Activated T-cell treated with anti-CD3 and anti-CD28 coated beads, Interleukin-2, amount 50 U/mL, for 72 hours (primary cell): Measurements from ENCODE around the gene FOXC1. TPM values are rescaled to one million over a fixed set of nuclear protein-coding genes. Genes with fewer than 3 reads are reported as not detected.
A peak's percentile ranks its signal among the peaks of the same experiment; 100 is the strongest.

Experiments
- ATAC-seq, 2 donors: fragments of 150-1000 bp; cut with Tn5 transposase; replicated peaks in 1 of 2; 2 replicates each; pipeline ENCODE4 v1.10.0; 2021; ENCODE audit warnings: moderate library complexity in 2 of 2, mild to moderate bottlenecking in 1 of 2
- DNase-seq, 2 donors: peaks; one replicate each; pipeline ENCODE4 v3.0.0; 2021 to 2022; ENCODE audit warnings: mixed read lengths in 1 of 2
- H3K27ac Mint-ChIP-seq: one replicate; pipeline ENCODE4 v1.8.0; 2022; ENCODE audit warnings: mild to moderate bottlenecking, moderate library complexity, mixed read lengths
- H3K27me3 Mint-ChIP-seq: one replicate; pipeline ENCODE4 v1.8.0; 2022; ENCODE audit warnings: low read depth, mixed read lengths
- H3K36me3 Mint-ChIP-seq, 2 donors: one replicate each; pipeline ENCODE4 v1.8.0; 2022; ENCODE audit warnings: mixed read lengths in 2 of 2, mild to moderate bottlenecking in 1 of 2; ENCODE audit not compliant: insufficient read depth in 2 of 2
- H3K4me1 Mint-ChIP-seq: one replicate; pipeline ENCODE4 v1.8.0; 2022; ENCODE audit warnings: low read depth, mixed read lengths
- H3K4me3 Mint-ChIP-seq, 2 donors: one replicate each; pipeline ENCODE4 v1.8.0; 2022; ENCODE audit warnings: mild to moderate bottlenecking in 2 of 2, mixed read lengths in 2 of 2, moderate library complexity in 2 of 2
- H3K9me3 Mint-ChIP-seq, 2 donors: one replicate each; pipeline ENCODE4 v1.8.0; 2022; ENCODE audit warnings: mixed read lengths in 2 of 2
- total RNA-seq, 2 donors: library from RNA; stranded (reverse); gene quantifications; one replicate each; pipeline ENCODE4 v1.2.3, GENCODE V29; 2022

Gene FOXC1
- total RNA-seq, result under 1 TPM; 0.17 to 0.30 TPM

GRCh38 chr6:1609648-1610496 is at the start of gene FOXC1:
Gene FOXC1, plus strand, starts transcription at chr6:1609915. Its CDS starts 531 bp downstream, at chr6:1610446.
- H3K4me1 Mint-ChIP-seq, result peaks cover 51% of the 10 kb centered on the region
- H3K27me3 Mint-ChIP-seq, result peaks cover 56% of the 10 kb centered on the region
- peak within 1 kb of the TSS; percentile 68 for H3K27ac Mint-ChIP-seq
- DNase-seq (peak; percentile 58 to 74), ATAC-seq (peak; percentile 47 to 64)
- H3K36me3 Mint-ChIP-seq, result peaks cover 3 to 6% of the 10 kb centered on the region in 2 donors
- H3K4me3 Mint-ChIP-seq, result peak within 1 kb of the TSS; percentile 83 to 86
- no peaks in the 10 kb centered on the region for H3K9me3 Mint-ChIP-seq

- ATAC-seq, result no peak
- Mint-ChIP-seq H3K27ac (no peak overlapping the region), H3K4me1 (peaks cover 2% of the 10 kb centered on the region), H3K9me3 (no peaks in the 10 kb centered on the region), H3K4me3 (no peak overlapping the region), H3K36me3 (no peaks in the 10 kb centered on the region), H3K27me3 (peaks cover 13% of the 10 kb centered on the region)
- DNase-seq, result no peak
Measured at GRCh38 chr6:1560281-1561058, 49.2 kb upstream of the FOXC1 start.

- no peak overlapping the region for H3K27ac Mint-ChIP-seq
- no peaks in the 10 kb centered on the region for H3K4me1 Mint-ChIP-seq
- no peaks in the 10 kb centered on the region for H3K36me3 Mint-ChIP-seq
- no peak overlapping the region for H3K4me3 Mint-ChIP-seq
- peaks cover 4% of the 10 kb centered on the region for H3K27me3 Mint-ChIP-seq
- DNase-seq, result no peak
- no peaks in the 10 kb centered on the region for H3K9me3 Mint-ChIP-seq
- no peak for ATAC-seq
Measured at GRCh38 chr6:1561355-1561754, 48.4 kb upstream of the FOXC1 start.

- H3K4me1 Mint-ChIP-seq, result no peaks in the 10 kb centered on the region
- no peak overlapping the region for H3K4me3 Mint-ChIP-seq
- no peaks in the 10 kb centered on the region for H3K27me3 Mint-ChIP-seq
- DNase-seq, result no peak
- no peak for ATAC-seq
- no peaks in the 10 kb centered on the region for H3K9me3 Mint-ChIP-seq
- H3K27ac Mint-ChIP-seq, result no peak overlapping the region
- no peaks in the 10 kb centered on the region for H3K36me3 Mint-ChIP-seq
Measured at GRCh38 chr6:1562171-1562955, 47.4 kb upstream of the FOXC1 start.

- no peak overlapping the region for H3K4me3 Mint-ChIP-seq
- no peaks in the 10 kb centered on the region for H3K4me1 Mint-ChIP-seq
- H3K9me3 Mint-ChIP-seq, result peaks cover 13% of the 10 kb centered on the region in 2 donors
- ATAC-seq, result no peak
- peaks cover 10% of the 10 kb centered on the region for H3K27me3 Mint-ChIP-seq
- peaks cover 6 to 13% of the 10 kb centered on the region in 2 donors for H3K36me3 Mint-ChIP-seq
- no peak overlapping the region for H3K27ac Mint-ChIP-seq
- DNase-seq, result no peak
Measured at GRCh38 chr6:1569377-1569776, 40.3 kb upstream of the FOXC1 start.

GRCh38 chr6:1570848-1571247 is 38.9 kb upstream of the FOXC1 start:
- Mint-ChIP-seq H3K4me1 (no peaks in the 10 kb centered on the region), H3K9me3 (peaks cover 13% of the 10 kb centered on the region in 2 donors), H3K27ac (no peak overlapping the region), H3K4me3 (no peak overlapping the region), H3K36me3 (peaks cover 6 to 13% of the 10 kb centered on the region in 2 donors), H3K27me3 (peaks cover 10% of the 10 kb centered on the region)
- DNase-seq (no peak), ATAC-seq (no peak)

GRCh38 chr6:1572892-1573291 is 36.8 kb upstream of the FOXC1 start:
- Mint-ChIP-seq H3K36me3 (peaks cover 6 to 13% of the 10 kb centered on the region in 2 donors), H3K4me1 (no peaks in the 10 kb centered on the region), H3K4me3 (no peak overlapping the region), H3K27ac (no peak overlapping the region), H3K9me3 (peaks cover 13% of the 10 kb centered on the region in 2 donors), H3K27me3 (peaks cover 10% of the 10 kb centered on the region)
- no peak for ATAC-seq
- DNase-seq, result no peak

- Mint-ChIP-seq H3K36me3 (peaks cover 6 to 12% of the 10 kb centered on the region in 2 donors), H3K9me3 (peaks cover 13% of the 10 kb centered on the region in 2 donors), H3K27me3 (peaks cover 10% of the 10 kb centered on the region), H3K4me3 (no peak overlapping the region), H3K4me1 (no peaks in the 10 kb centered on the region), H3K27ac (no peak overlapping the region)
- no peak for DNase-seq
- ATAC-seq, result no peak
Measured at GRCh38 chr6:1574083-1574761, 35.5 kb upstream of the FOXC1 start.

- H3K9me3 Mint-ChIP-seq, result peaks cover 13% of the 10 kb centered on the region in 2 donors
- H3K4me3 Mint-ChIP-seq, result no peak overlapping the region
- DNase-seq (no peak), ATAC-seq (no peak)
- no peaks in the 10 kb centered on the region for H3K4me1 Mint-ChIP-seq
- H3K27me3 Mint-ChIP-seq, result peaks cover 10% of the 10 kb centered on the region
- H3K27ac Mint-ChIP-seq, result no peak overlapping the region
- peaks cover 6 to 12% of the 10 kb centered on the region in 2 donors for H3K36me3 Mint-ChIP-seq
Measured at GRCh38 chr6:1574890-1575209, 34.9 kb upstream of the FOXC1 start.

- no peak for ATAC-seq
- no peak overlapping the region for H3K4me3 Mint-ChIP-seq
- no peak for DNase-seq
- H3K27ac Mint-ChIP-seq, result no peak overlapping the region
- peaks cover 10% of the 10 kb centered on the region for H3K27me3 Mint-ChIP-seq
- H3K4me1 Mint-ChIP-seq, result no peaks in the 10 kb centered on the region
- peaks cover 11 to 13% of the 10 kb centered on the region in 2 donors for H3K9me3 Mint-ChIP-seq
- peaks cover 6 to 12% of the 10 kb centered on the region in 2 donors for H3K36me3 Mint-ChIP-seq
Measured at GRCh38 chr6:1575210-1576041, 34.3 kb upstream of the FOXC1 start.

GRCh38 chr6:1576166-1576565 is 33.5 kb upstream of the FOXC1 start:
- H3K27ac Mint-ChIP-seq, result no peak overlapping the region
- H3K36me3 Mint-ChIP-seq, result peaks cover 1 to 7% of the 10 kb centered on the region in 2 donors
- peaks cover 6 to 10% of the 10 kb centered on the region in 2 donors for H3K9me3 Mint-ChIP-seq
- DNase-seq, result no peak
- peaks cover 9% of the 10 kb centered on the region for H3K27me3 Mint-ChIP-seq
- H3K4me1 Mint-ChIP-seq, result no peaks in the 10 kb centered on the region
- H3K4me3 Mint-ChIP-seq, result no peak overlapping the region
- ATAC-seq, result no peak

GRCh38 chr6:1576711-1577110 is 33.0 kb upstream of the FOXC1 start:
- H3K9me3 Mint-ChIP-seq, result peaks cover 2 to 4% of the 10 kb centered on the region in 2 donors
- peaks cover 3% of the 10 kb centered on the region for H3K27me3 Mint-ChIP-seq
- H3K4me3 Mint-ChIP-seq, result no peak overlapping the region
- no peak overlapping the region for H3K27ac Mint-ChIP-seq
- no peaks in the 10 kb centered on the region for H3K4me1 Mint-ChIP-seq
- no peak for ATAC-seq
- peaks cover under 1 to 4% of the 10 kb centered on the region in 2 donors for H3K36me3 Mint-ChIP-seq
- DNase-seq, result no peak
